DND-41 (cell line): ENCODE measurements around the gene NUP133.

Experiments
- EZH2 ChIP-seq: IDR thresholded peaks from 3 replicates; pipeline ENCODE4 v1.6.1; 2012; ENCODE audit warnings: borderline replicate concordance, low read depth, mild to moderate bottlenecking, moderate library complexity, low read length, inconsistent platforms; ENCODE audit not compliant: severe bottlenecking
- TF ChIP-seq, protein P1 (sequence below): IDR thresholded peaks from 2 replicates; pipeline ENCODE4 v1.5.1; 2012; ENCODE audit warnings: borderline replicate concordance, low read length, moderate library complexity, mild to moderate bottlenecking; ENCODE audit not compliant: poor library complexity, severe bottlenecking; ENCODE audit errors: extremely low read depth

DNA sequence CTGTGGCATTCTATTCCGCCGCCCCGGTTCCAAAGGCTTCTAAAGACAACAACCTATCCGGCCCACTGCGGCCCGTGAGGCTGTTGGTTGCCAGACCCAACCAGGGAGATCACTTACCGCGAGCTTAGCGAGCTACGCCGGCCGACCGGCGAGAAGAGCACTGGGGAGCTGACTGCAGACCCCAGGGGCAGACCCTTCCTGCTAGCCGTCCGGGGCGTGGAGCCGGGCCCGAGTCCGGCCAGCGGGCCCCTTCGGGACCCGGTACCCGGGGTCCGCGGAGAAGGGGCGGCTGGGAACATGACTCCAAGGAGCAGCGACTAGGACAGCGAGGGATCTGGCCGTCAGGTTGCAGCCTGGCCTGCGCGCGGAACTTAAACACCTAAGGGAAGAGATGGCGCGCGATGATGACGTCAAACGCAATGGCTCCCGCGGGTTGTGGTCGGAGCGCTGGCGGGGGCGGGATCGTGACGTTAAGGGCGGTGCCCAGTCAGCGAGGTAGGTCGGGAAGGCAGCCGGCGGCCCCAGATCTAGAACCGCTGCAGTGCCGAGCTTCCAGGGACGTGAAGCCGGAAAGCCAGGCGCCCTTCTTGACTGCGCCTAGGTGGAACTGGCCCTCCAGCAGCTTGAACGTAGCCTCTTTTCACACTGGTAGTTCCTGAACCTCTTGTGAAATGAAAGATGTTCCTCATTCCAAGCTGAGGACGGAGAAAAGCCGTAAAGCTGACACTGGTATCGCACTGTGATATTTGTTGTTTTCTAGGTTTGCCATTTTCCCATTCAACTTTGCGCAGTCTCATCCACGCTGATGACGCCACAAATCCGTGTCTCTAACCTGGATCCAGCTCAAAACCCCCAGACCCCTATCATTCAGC is at the start of gene NUP133:
- no peak for TF ChIP-seq EZH2
- TF ChIP-seq, protein P1, sequence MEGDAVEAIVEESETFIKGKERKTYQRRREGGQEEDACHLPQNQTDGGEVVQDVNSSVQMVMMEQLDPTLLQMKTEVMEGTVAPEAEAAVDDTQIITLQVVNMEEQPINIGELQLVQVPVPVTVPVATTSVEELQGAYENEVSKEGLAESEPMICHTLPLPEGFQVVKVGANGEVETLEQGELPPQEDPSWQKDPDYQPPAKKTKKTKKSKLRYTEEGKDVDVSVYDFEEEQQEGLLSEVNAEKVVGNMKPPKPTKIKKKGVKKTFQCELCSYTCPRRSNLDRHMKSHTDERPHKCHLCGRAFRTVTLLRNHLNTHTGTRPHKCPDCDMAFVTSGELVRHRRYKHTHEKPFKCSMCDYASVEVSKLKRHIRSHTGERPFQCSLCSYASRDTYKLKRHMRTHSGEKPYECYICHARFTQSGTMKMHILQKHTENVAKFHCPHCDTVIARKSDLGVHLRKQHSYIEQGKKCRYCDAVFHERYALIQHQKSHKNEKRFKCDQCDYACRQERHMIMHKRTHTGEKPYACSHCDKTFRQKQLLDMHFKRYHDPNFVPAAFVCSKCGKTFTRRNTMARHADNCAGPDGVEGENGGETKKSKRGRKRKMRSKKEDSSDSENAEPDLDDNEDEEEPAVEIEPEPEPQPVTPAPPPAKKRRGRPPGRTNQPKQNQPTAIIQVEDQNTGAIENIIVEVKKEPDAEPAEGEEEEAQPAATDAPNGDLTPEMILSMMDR = no peak
